Endothelial cell of umbilical vein (primary cell): ENCODE results near the gene EXOC6. TPM values are rescaled to one million over a fixed set of nuclear protein-coding genes. Genes with fewer than 3 reads are reported as not detected.

Experiments used
- BruUV-seq: library from RNA; stranded (reverse); fragments of 400-500 nt; replicated peaks from 2 replicates; lab custom pipeline; 2021; lab: Mats Ljungman, UMichigan
- CTCF ChIA-PET: fragments of 300-600, 350-600 bp; sonication (Branson Sonifier 250); formaldehyde crosslinking; loops from one replicate; lab custom pipeline; 2021; ENCODE audit warnings: antibody characterized with exemption, inconsistent platforms; lab: Charles Lee
- POLR2A ChIA-PET: fragments of 300-600, 350-600 bp; sonication (Branson Sonifier 250); formaldehyde crosslinking; loops from one replicate; lab custom pipeline; 2021; ENCODE audit warnings: antibody characterized with exemption, inconsistent platforms; lab: Charles Lee
- DNase-seq: peaks from one replicate; pipeline ENCODE4 v3.0.0-alpha.2; 2011; ENCODE audit warnings: low read depth, low spot score
- FAIRE-seq: peaks from 2 replicates; lab custom pipeline; 2011; peaks lifted over from hg19 to GRCh38; lab: Jason Lieb, UNC
- H2AFZ ChIP-seq: 2 replicates; pipeline ENCODE4 v1.6.0; 2012; ENCODE audit warnings: low read depth, low read length, control low read depth, inconsistent platforms
- H3K27ac ChIP-seq: 2 replicates; pipeline ENCODE4 v1.5.1; 2011; ENCODE audit warnings: low read depth, mild to moderate bottlenecking, control low read depth, low read length, moderate library complexity; ENCODE audit not compliant: insufficient read depth
- H3K27me3 ChIP-seq, 2 experiments: 2 replicates each; pipeline versions ENCODE4 v1.6.0 to v1.6.1; 2011; ENCODE audit warnings: low read length in 2 of 2, mixed read lengths in 1 of 2; ENCODE audit not compliant: control insufficient read depth in 2 of 2, insufficient read depth in 2 of 2
- H3K36me3 ChIP-seq, 2 experiments: 2 replicates in 1 of 2; 3 replicates in 1 of 2; pipeline ENCODE4 v1.5.1; 2011; ENCODE audit warnings: low read length in 2 of 2, mild to moderate bottlenecking in 1 of 2, moderate library complexity in 1 of 2; ENCODE audit not compliant: control insufficient read depth in 2 of 2, insufficient read depth in 2 of 2; ENCODE audit errors: extremely low read depth in 1 of 2
- H3K4me1 ChIP-seq: 3 replicates; pipeline ENCODE4 v1.5.1; 2011; ENCODE audit warnings: mild to moderate bottlenecking, low read length; ENCODE audit not compliant: control insufficient read depth, insufficient read depth; ENCODE audit errors: extremely low read depth
- H3K4me2 ChIP-seq: 2 replicates; pipeline ENCODE4 v1.6.1; 2011; ENCODE audit warnings: low read length, control low read depth, mixed read lengths; ENCODE audit not compliant: insufficient read depth
- H3K4me3 ChIP-seq, 3 experiments: fragments of 200-600 bp in 1 of 3; sonication (generic), shearing (Covaris generic) in 1 of 3; replicated peaks in 1 of 3; 2 replicates each; pipeline ENCODE4 v1.5.1; 2011 to 2016; ENCODE audit warnings: control low read depth in 3 of 3, low read length in 3 of 3, mild to moderate bottlenecking in 2 of 3, inconsistent platforms in 1 of 3, low read depth in 1 of 3, moderate library complexity in 1 of 3; ENCODE audit not compliant: insufficient read depth in 1 of 3
- H3K79me2 ChIP-seq: 2 replicates; pipeline ENCODE4 v1.6.0; 2012; ENCODE audit warnings: low read length, inconsistent platforms; ENCODE audit not compliant: control insufficient read depth, insufficient read depth
- H3K9ac ChIP-seq: replicated peaks from 2 replicates; pipeline ENCODE3; 2011; ENCODE audit warnings: low read length, control low read depth; ENCODE audit not compliant: insufficient read depth; ENCODE audit errors: extremely low read depth
- H3K9me1 ChIP-seq: replicated peaks from 3 replicates; pipeline ENCODE4 v1.6.0; 2011; ENCODE audit warnings: mild to moderate bottlenecking, low read length; ENCODE audit not compliant: control insufficient read depth, insufficient read depth; ENCODE audit errors: extremely low read depth
- H3K9me3 ChIP-seq: replicated peaks from 2 replicates; pipeline ENCODE4 v1.5.1; 2012; ENCODE audit warnings: low read length, inconsistent platforms; ENCODE audit not compliant: control insufficient read depth, insufficient read depth
- H4K20me1 ChIP-seq: replicated peaks from 2 replicates; pipeline ENCODE3; 2011; ENCODE audit warnings: mild to moderate bottlenecking, low read length; ENCODE audit not compliant: control insufficient read depth, insufficient read depth; ENCODE audit errors: extremely low read depth
- EZH2 ChIP-seq: IDR thresholded peaks from 2 replicates; pipeline ENCODE4 v1.6.1; 2012; ENCODE audit warnings: borderline replicate concordance, low read depth, mild to moderate bottlenecking, moderate library complexity, low read length, inconsistent platforms; ENCODE audit not compliant: severe bottlenecking
- FOS ChIP-seq: IDR thresholded peaks from 2 replicates; pipeline ENCODE4 v1.6.1; 2011; ENCODE audit warnings: mild to moderate bottlenecking, low read length, moderate library complexity, borderline replicate concordance; ENCODE audit not compliant: insufficient read depth
- GATA2 ChIP-seq: IDR thresholded peaks from 2 replicates; pipeline ENCODE4 v1.7.0; 2011; ENCODE audit warnings: low read depth, mild to moderate bottlenecking, moderate library complexity, mixed read lengths, low read length; ENCODE audit not compliant: insufficient read length, insufficient read depth
- JUN ChIP-seq: IDR thresholded peaks from 2 replicates; pipeline ENCODE4 v1.6.1; 2011; ENCODE audit warnings: borderline replicate concordance, low read depth; ENCODE audit not compliant: insufficient read length, insufficient read depth
- MYC ChIP-seq: IDR thresholded peaks from one replicate; pipeline ENCODE4 v1.6.1; 2011; ENCODE audit warnings: mild to moderate bottlenecking, low read depth, low read length
- POLR2A ChIP-seq: IDR thresholded peaks from 2 replicates; pipeline ENCODE4 v1.6.1; 2012; ENCODE audit warnings: low read depth, mild to moderate bottlenecking, control low read depth, low read length
- POLR2AphosphoS5 ChIP-seq: IDR thresholded peaks from 2 replicates; pipeline ENCODE4 v1.6.1; 2012; ENCODE audit warnings: low read depth, mild to moderate bottlenecking, control low read depth, low read length, moderate library complexity; ENCODE audit not compliant: insufficient read depth
- dilution Hi-C: fragments of 300-500 bp; cut with MboI; formaldehyde crosslinking; loops from one replicate; pipeline ENCODE4 v1.15.0; 2019; ENCODE audit warnings: low sequenced_read_pairs; ENCODE audit not compliant: extremely low pct_ligation_motif_present
- intact Hi-C: fragments of 100-400 bp; cut with micrococcal nuclease; formaldehyde crosslinking; loops from one replicate; pipeline ENCODE4 v1.10.0; 2022
- polyA plus RNA-seq, 4 experiments: library from polyadenylated mRNA; depleted of rRNA in 3 of 4; stranded (reverse) in 3 of 4; unstranded in 1 of 4; fragments of >200 nt; gene quantifications; 2 replicates each; pipeline versions ENCODE4 v1.2.1 to v1.2.3, GENCODE V29; 2011 to 2012; ENCODE audit warnings: missing spikeins in 1 of 4
- total RNA-seq: library from RNA; stranded (reverse); gene quantifications from 2 replicates; pipeline ENCODE4 v1.2.3, GENCODE V29; 2021
- TF ChIP-seq, protein P1 (sequence below), 2 donors: IDR thresholded peaks; 1 replicate in 1 of 2; 2 replicates in 1 of 2; pipeline ENCODE4 v1.5.1; 2011; ENCODE audit warnings: low read length in 2 of 2, mild to moderate bottlenecking in 2 of 2, moderate library complexity in 2 of 2, control low read depth in 1 of 2, inconsistent platforms in 1 of 2, low read depth in 1 of 2; ENCODE audit not compliant: insufficient read depth in 1 of 2; ENCODE audit errors: extremely low read depth in 1 of 2
- TF ChIP-seq, protein P2 (sequence below): IDR thresholded peaks from 2 replicates; pipeline ENCODE4 v1.6.1; 2011; ENCODE audit not compliant: insufficient read depth, insufficient read length

EXOC6 gene
- total and polyA plus RNA-seq, 2 donors (not counting 3 experiments of a cell fraction or from before 2014, with no cell fraction given) = 72.6 to 108 TPM

DNA sequence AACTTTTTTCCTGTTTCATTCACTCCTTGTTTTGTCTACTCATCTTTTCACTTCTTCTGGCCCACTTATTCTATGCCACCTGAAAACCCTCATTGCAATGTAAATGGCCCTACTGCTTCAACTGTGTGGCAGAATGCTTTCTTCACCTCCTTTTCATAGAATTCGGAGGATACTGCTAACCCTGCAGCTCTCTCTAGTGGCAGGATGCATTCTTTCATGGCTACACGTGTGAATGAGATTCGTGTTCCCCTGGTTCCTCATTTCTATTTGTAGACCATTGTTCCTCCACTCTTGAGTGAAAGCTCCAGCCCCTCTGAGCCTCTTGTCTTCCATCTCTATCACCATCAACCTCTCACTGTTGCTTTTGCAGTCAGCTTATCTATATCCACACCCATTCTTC, 191.4 kb downstream of the EXOC6 start:
- no peaks in the 10 kb centered on the region for H3K9me3 ChIP-seq
- TF ChIP-seq GATA2 (no peak), POLR2AphosphoS5 (no peak), EZH2 (no peak), FOS (no peak), MYC (no peak), POLR2A (no peak), JUN (no peak)
- TF ChIP-seq, protein P1, sequence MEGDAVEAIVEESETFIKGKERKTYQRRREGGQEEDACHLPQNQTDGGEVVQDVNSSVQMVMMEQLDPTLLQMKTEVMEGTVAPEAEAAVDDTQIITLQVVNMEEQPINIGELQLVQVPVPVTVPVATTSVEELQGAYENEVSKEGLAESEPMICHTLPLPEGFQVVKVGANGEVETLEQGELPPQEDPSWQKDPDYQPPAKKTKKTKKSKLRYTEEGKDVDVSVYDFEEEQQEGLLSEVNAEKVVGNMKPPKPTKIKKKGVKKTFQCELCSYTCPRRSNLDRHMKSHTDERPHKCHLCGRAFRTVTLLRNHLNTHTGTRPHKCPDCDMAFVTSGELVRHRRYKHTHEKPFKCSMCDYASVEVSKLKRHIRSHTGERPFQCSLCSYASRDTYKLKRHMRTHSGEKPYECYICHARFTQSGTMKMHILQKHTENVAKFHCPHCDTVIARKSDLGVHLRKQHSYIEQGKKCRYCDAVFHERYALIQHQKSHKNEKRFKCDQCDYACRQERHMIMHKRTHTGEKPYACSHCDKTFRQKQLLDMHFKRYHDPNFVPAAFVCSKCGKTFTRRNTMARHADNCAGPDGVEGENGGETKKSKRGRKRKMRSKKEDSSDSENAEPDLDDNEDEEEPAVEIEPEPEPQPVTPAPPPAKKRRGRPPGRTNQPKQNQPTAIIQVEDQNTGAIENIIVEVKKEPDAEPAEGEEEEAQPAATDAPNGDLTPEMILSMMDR (IDR thresholded peaks at IDR 0.05; ENCODE audit: extremely low read depth in 1 of 2, insufficient read depth in 1 of 2, low read depth in 1 of 2, low read length in 2 of 2) = no peak
- TF ChIP-seq, protein P2, sequence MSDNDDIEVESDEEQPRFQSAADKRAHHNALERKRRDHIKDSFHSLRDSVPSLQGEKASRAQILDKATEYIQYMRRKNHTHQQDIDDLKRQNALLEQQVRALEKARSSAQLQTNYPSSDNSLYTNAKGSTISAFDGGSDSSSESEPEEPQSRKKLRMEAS = no peak

More for the DNA sequence above, 191.4 kb downstream of the EXOC6 start:
- no peak overlapping the region for H3K9ac ChIP-seq
- no TSS peak for BruUV-seq
- CTCF ChIA-PET = no interaction called here
- no peaks in the 10 kb centered on the region for H3K9me1 ChIP-seq
- peaks cover 19% of the 10 kb centered on the region for H3K4me1 ChIP-seq
- H3K4me2 ChIP-seq = no peak overlapping the region
- POLR2A ChIA-PET = no interaction called here
- DNase-seq = no peak
- no peak for FAIRE-seq
- dilution Hi-C loops (no loop called here), intact Hi-C loops (no loop called here)
- no peak overlapping the region for H2AFZ ChIP-seq
- H3K27ac ChIP-seq = no peak overlapping the region
- H3K36me3 ChIP-seq = peaks cover 2% of the 10 kb centered on the region in 2 experiments
- H4K20me1 ChIP-seq = no peaks in the 10 kb centered on the region
- H3K79me2 ChIP-seq = no peaks in the 10 kb centered on the region
- no peak overlapping the region for H3K4me3 ChIP-seq
- H3K27me3 ChIP-seq = no peaks in the 10 kb centered on the region
